Astrocyte (in vitro differentiated cells and primary cell): ENCODE measurements around the gene KLHL22. TPM values are rescaled to one million over a fixed set of nuclear protein-coding genes. Genes with fewer than 3 reads are reported as not detected.

Experiments
- DNase-seq: peaks from one replicate; pipeline ENCODE4 v3.0.0-alpha.2; 2010; ENCODE audit warnings: low read depth
- FAIRE-seq: peaks from 2 replicates; lab custom pipeline; 2011; peaks lifted over from hg19 to GRCh38; lab: Jason Lieb, UNC
- H2AFZ ChIP-seq: 2 replicates; pipeline ENCODE4 v1.6.0; 2012; ENCODE audit warnings: low read depth, low read length, inconsistent platforms
- H3K27ac ChIP-seq: 2 replicates; pipeline ENCODE4 v1.5.1; 2011; ENCODE audit warnings: low read depth, low read length, inconsistent platforms
- H3K27me3 ChIP-seq: 2 replicates; pipeline ENCODE4 v1.6.0; 2011; ENCODE audit warnings: low read length, inconsistent platforms; ENCODE audit not compliant: insufficient read depth
- H3K36me3 ChIP-seq: 2 replicates; pipeline ENCODE4 v1.5.1; 2011; ENCODE audit warnings: low read length, inconsistent platforms; ENCODE audit not compliant: insufficient read depth
- H3K4me1 ChIP-seq: 2 replicates; pipeline ENCODE4 v1.5.1; 2011; ENCODE audit warnings: low read length, inconsistent platforms; ENCODE audit not compliant: insufficient read depth
- H3K4me2 ChIP-seq: 2 replicates; pipeline ENCODE4 v1.6.0; 2012; ENCODE audit warnings: low read length, inconsistent platforms
- H3K4me3 ChIP-seq: 2 replicates; pipeline ENCODE4 v1.5.1; 2011; ENCODE audit warnings: low read depth, mild to moderate bottlenecking, low read length, inconsistent platforms; ENCODE audit not compliant: insufficient read depth
- H3K79me2 ChIP-seq: 2 replicates; pipeline ENCODE4 v1.6.0; 2012; ENCODE audit warnings: mild to moderate bottlenecking, low read length, inconsistent platforms; ENCODE audit not compliant: insufficient read depth
- H3K9ac ChIP-seq: 2 replicates; pipeline ENCODE4 v1.6.0; 2012; ENCODE audit warnings: mild to moderate bottlenecking, low read length, inconsistent platforms
- H3K9me3 ChIP-seq: 2 replicates; pipeline ENCODE4 v1.5.1; 2012; ENCODE audit warnings: low read depth, mild to moderate bottlenecking, low read length, inconsistent platforms; ENCODE audit not compliant: insufficient read depth
- H4K20me1 ChIP-seq: 2 replicates; pipeline ENCODE4 v1.6.0; 2012; ENCODE audit warnings: low read length, inconsistent platforms; ENCODE audit not compliant: insufficient read depth
- H3K27ac Mint-ChIP-seq: one replicate; pipeline ENCODE4 v1.8.0; 2021; ENCODE audit warnings: mild to moderate bottlenecking, mixed read lengths; ENCODE audit not compliant: unreplicated experiment
- H3K27me3 Mint-ChIP-seq: one replicate; pipeline ENCODE4 v1.8.0; 2021; ENCODE audit warnings: low read depth, mixed read lengths; ENCODE audit not compliant: unreplicated experiment
- H3K36me3 Mint-ChIP-seq: one replicate; pipeline ENCODE4 v1.8.0; 2021; ENCODE audit warnings: low read depth, mixed read lengths; ENCODE audit not compliant: unreplicated experiment
- H3K4me1 Mint-ChIP-seq: one replicate; pipeline ENCODE4 v1.8.0; 2021; ENCODE audit warnings: low read depth, mixed read lengths; ENCODE audit not compliant: unreplicated experiment
- H3K4me3 Mint-ChIP-seq: one replicate; pipeline ENCODE4 v1.8.0; 2021; ENCODE audit warnings: mild to moderate bottlenecking, moderate library complexity, mixed read lengths; ENCODE audit not compliant: unreplicated experiment
- H3K9me3 Mint-ChIP-seq: one replicate; pipeline ENCODE4 v1.8.0; 2021; ENCODE audit warnings: mild to moderate bottlenecking, mixed read lengths; ENCODE audit not compliant: unreplicated experiment
- EZH2 ChIP-seq: IDR thresholded peaks from 2 replicates; pipeline ENCODE4 v1.6.1; 2012; ENCODE audit warnings: mild to moderate bottlenecking, low read length, inconsistent platforms; ENCODE audit not compliant: insufficient read depth
- total RNA-seq: library from RNA; stranded (reverse); gene quantifications from 2 replicates; pipeline ENCODE4 v1.2.1, GENCODE V29; 2021
- TF ChIP-seq, protein P1 (sequence below): IDR thresholded peaks from 2 replicates; pipeline ENCODE4 v1.5.1; 2011; ENCODE audit warnings: low read depth, mild to moderate bottlenecking, inconsistent platforms, low read length, moderate library complexity; ENCODE audit not compliant: insufficient read depth

Gene KLHL22
- total RNA-seq, 1 donor from 2014 or later: 14.0 TPM

GRCh38 chr22:20533879-20534265 is 38.3 kb upstream of the KLHL22 start:
- TF ChIP-seq EZH2: no peak
- TF ChIP-seq, protein P1, sequence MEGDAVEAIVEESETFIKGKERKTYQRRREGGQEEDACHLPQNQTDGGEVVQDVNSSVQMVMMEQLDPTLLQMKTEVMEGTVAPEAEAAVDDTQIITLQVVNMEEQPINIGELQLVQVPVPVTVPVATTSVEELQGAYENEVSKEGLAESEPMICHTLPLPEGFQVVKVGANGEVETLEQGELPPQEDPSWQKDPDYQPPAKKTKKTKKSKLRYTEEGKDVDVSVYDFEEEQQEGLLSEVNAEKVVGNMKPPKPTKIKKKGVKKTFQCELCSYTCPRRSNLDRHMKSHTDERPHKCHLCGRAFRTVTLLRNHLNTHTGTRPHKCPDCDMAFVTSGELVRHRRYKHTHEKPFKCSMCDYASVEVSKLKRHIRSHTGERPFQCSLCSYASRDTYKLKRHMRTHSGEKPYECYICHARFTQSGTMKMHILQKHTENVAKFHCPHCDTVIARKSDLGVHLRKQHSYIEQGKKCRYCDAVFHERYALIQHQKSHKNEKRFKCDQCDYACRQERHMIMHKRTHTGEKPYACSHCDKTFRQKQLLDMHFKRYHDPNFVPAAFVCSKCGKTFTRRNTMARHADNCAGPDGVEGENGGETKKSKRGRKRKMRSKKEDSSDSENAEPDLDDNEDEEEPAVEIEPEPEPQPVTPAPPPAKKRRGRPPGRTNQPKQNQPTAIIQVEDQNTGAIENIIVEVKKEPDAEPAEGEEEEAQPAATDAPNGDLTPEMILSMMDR: no peak
- peaks cover 60% of the 10 kb centered on the region for H3K4me1 Mint-ChIP-seq
- FAIRE-seq: no peak
- H3K4me3 ChIP-seq: no peak overlapping the region
- no peaks in the 10 kb centered on the region for H3K9me3 Mint-ChIP-seq
- no peak overlapping the region for H3K4me3 Mint-ChIP-seq
- peaks cover 85% of the 10 kb centered on the region for H4K20me1 ChIP-seq
- peaks cover 9% of the 10 kb centered on the region for H3K36me3 ChIP-seq
- H3K4me1 ChIP-seq: peaks cover 49% of the 10 kb centered on the region
- peak overlapping the region; percentile 89 for H3K27ac Mint-ChIP-seq
- H3K27me3 ChIP-seq: no peaks in the 10 kb centered on the region
- no peaks in the 10 kb centered on the region for H3K27me3 Mint-ChIP-seq
- no peak overlapping the region for H3K4me2 ChIP-seq
- H3K9me3 ChIP-seq: no peaks in the 10 kb centered on the region
- H2AFZ ChIP-seq: no peak overlapping the region
- H3K9ac ChIP-seq: no peak overlapping the region
- peaks cover 90% of the 10 kb centered on the region for H3K79me2 ChIP-seq
- no peak overlapping the region for H3K27ac ChIP-seq
- DNase-seq: no peak
- H3K36me3 Mint-ChIP-seq: peaks cover 25% of the 10 kb centered on the region

- peaks cover 30% of the 10 kb centered on the region for H3K36me3 Mint-ChIP-seq
- H3K27me3 ChIP-seq: no peaks in the 10 kb centered on the region
- peaks cover 49% of the 10 kb centered on the region for H3K4me1 ChIP-seq
- peak overlapping the region; percentile 80 for H3K4me2 ChIP-seq
- peaks cover 90% of the 10 kb centered on the region for H3K79me2 ChIP-seq
- FAIRE-seq: no peak
- peak overlapping the region; percentile 81 for H3K9ac ChIP-seq
- H3K4me1 Mint-ChIP-seq: peaks cover 60% of the 10 kb centered on the region
- H3K36me3 ChIP-seq: peaks cover 11% of the 10 kb centered on the region
- no peaks in the 10 kb centered on the region for H3K9me3 ChIP-seq
- no peaks in the 10 kb centered on the region for H3K9me3 Mint-ChIP-seq
- H4K20me1 ChIP-seq: peaks cover 86% of the 10 kb centered on the region
- no peak overlapping the region for H2AFZ ChIP-seq
- H3K27me3 Mint-ChIP-seq: no peaks in the 10 kb centered on the region
- H3K27ac Mint-ChIP-seq: peak overlapping the region; percentile 89
- no peak for DNase-seq
- H3K27ac ChIP-seq: peak overlapping the region; percentile 96
- peak overlapping the region; percentile 58 for H3K4me3 Mint-ChIP-seq
- no peak overlapping the region for H3K4me3 ChIP-seq
- TF ChIP-seq, protein P1: no peak
Observed at GRCh38 chr22:20533095-20533878, 37.7 kb upstream of the KLHL22 start.
